ENCODE data around the gene PADI3. TPM values are rescaled to one million over a fixed set of nuclear protein-coding genes. Genes with fewer than 3 reads are reported as not detected.

The PADI3 gene
- total and polyA plus RNA-seq, 9 donors = 0.05 TPM; not detected in 8

GRCh38 chr1:17213782-17214148 is 35.1 kb upstream of the PADI3 start:
- WGBS (ENCODE audit: insufficient coverage) = 84% methylated on average over 4 of the region's 9 CpGs
- peaks cover 15% of the 10 kb centered on the region for H3K27me3 ChIP-seq (ENCODE audit: control insufficient read depth, insufficient read depth, low read length)
- no peak for DNase-seq

GRCh38 chr1:17214876-17215544 is 33.9 kb upstream of the PADI3 start:
- Histone ChIP-seq H3K36me3 (ENCODE audit: control insufficient read depth, insufficient read depth, low read length) (no peaks in the 10 kb centered on the region), H3K4me1 (ENCODE audit: control insufficient read depth, insufficient read depth, low read length) (peaks cover 21% of the 10 kb centered on the region), H3K27ac (ENCODE audit: low read length) (no peak overlapping the region), H3K4me3 (ENCODE audit: low read length) (no peak overlapping the region), H3K9me3 (replicated peaks; ENCODE audit: control insufficient read depth, low read depth, low read length) (no peaks in the 10 kb centered on the region), H3K27me3 (ENCODE audit: control insufficient read depth, insufficient read depth, low read length) (peaks cover 18% of the 10 kb centered on the region)
- no peak for DNase-seq
- WGBS (ENCODE audit: insufficient coverage) = 86% methylated on average over 1 of the region's 5 CpGs

More at GRCh38 chr1:17213782-17214148, 35.1 kb upstream of the PADI3 start:
- H3K9me3 ChIP-seq (replicated peaks; ENCODE audit: control insufficient read depth, low read depth, low read length) = no peaks in the 10 kb centered on the region
- H3K4me3 ChIP-seq (ENCODE audit: low read length) = no peak overlapping the region
- peak overlapping the region; percentile 20 for H3K27ac ChIP-seq (ENCODE audit: low read length)
- H3K4me1 ChIP-seq (ENCODE audit: control insufficient read depth, insufficient read depth, low read length) = peaks cover 21% of the 10 kb centered on the region
- no peaks in the 10 kb centered on the region for H3K36me3 ChIP-seq (ENCODE audit: control insufficient read depth, insufficient read depth, low read length)

GRCh38 chr1:17215545-17215890 is 33.4 kb upstream of the PADI3 start:
- Histone ChIP-seq H3K36me3 (ENCODE audit: control insufficient read depth, insufficient read depth, low read length) (no peaks in the 10 kb centered on the region), H3K27ac (ENCODE audit: low read length) (no peak overlapping the region), H3K4me1 (ENCODE audit: control insufficient read depth, insufficient read depth, low read length) (peaks cover 21% of the 10 kb centered on the region), H3K4me3 (ENCODE audit: low read length) (no peak overlapping the region), H3K27me3 (ENCODE audit: control insufficient read depth, insufficient read depth, low read length) (peaks cover 18% of the 10 kb centered on the region), H3K9me3 (replicated peaks; ENCODE audit: control insufficient read depth, low read depth, low read length) (no peaks in the 10 kb centered on the region)
- WGBS (ENCODE audit: insufficient coverage) = 85% methylated on average over 6 of the region's 6 CpGs
- DNase-seq = no peak

GRCh38 chr1:17216078-17216477 is 32.8 kb upstream of the PADI3 start:
- Histone ChIP-seq H3K4me1 (ENCODE audit: control insufficient read depth, insufficient read depth, low read length) (peaks cover 21% of the 10 kb centered on the region), H3K9me3 (replicated peaks; ENCODE audit: control insufficient read depth, low read depth, low read length) (no peaks in the 10 kb centered on the region), H3K36me3 (ENCODE audit: control insufficient read depth, insufficient read depth, low read length) (no peaks in the 10 kb centered on the region), H3K27me3 (ENCODE audit: control insufficient read depth, insufficient read depth, low read length) (peaks cover 22% of the 10 kb centered on the region), H3K27ac (ENCODE audit: low read length) (no peak overlapping the region), H3K4me3 (ENCODE audit: low read length) (no peak overlapping the region)
- no peak for DNase-seq
- 28% methylated on average over 5 of the region's 5 CpGs for WGBS (ENCODE audit: insufficient coverage)

GRCh38 chr1:17217607-17218006 is 31.3 kb upstream of the PADI3 start:
- Histone ChIP-seq H3K9me3 (replicated peaks; ENCODE audit: control insufficient read depth, low read depth, low read length) (no peaks in the 10 kb centered on the region), H3K27me3 (ENCODE audit: control insufficient read depth, insufficient read depth, low read length) (peaks cover 28% of the 10 kb centered on the region), H3K4me3 (ENCODE audit: low read length) (no peak overlapping the region), H3K4me1 (ENCODE audit: control insufficient read depth, insufficient read depth, low read length) (peaks cover 14% of the 10 kb centered on the region), H3K27ac (ENCODE audit: low read length) (no peak overlapping the region), H3K36me3 (ENCODE audit: control insufficient read depth, insufficient read depth, low read length) (no peaks in the 10 kb centered on the region)
- DNase-seq = no peak
- 63% methylated on average over 2 of the region's 3 CpGs for WGBS (ENCODE audit: insufficient coverage)

GRCh38 chr1:17218939-17219338 is 30.0 kb upstream of the PADI3 start:
- WGBS (ENCODE audit: insufficient coverage) = 44% methylated on average over 6 of the region's 7 CpGs
- Histone ChIP-seq H3K27ac (ENCODE audit: low read length) (no peak overlapping the region), H3K4me3 (ENCODE audit: low read length) (no peak overlapping the region), H3K9me3 (replicated peaks; ENCODE audit: control insufficient read depth, low read depth, low read length) (no peaks in the 10 kb centered on the region), H3K4me1 (ENCODE audit: control insufficient read depth, insufficient read depth, low read length) (peaks cover 1% of the 10 kb centered on the region), H3K36me3 (ENCODE audit: control insufficient read depth, insufficient read depth, low read length) (no peaks in the 10 kb centered on the region), H3K27me3 (ENCODE audit: control insufficient read depth, insufficient read depth, low read length) (peaks cover 27% of the 10 kb centered on the region)
- no peak for DNase-seq

- H3K27ac ChIP-seq (ENCODE audit: low read length) = no peak overlapping the region
- H3K36me3 ChIP-seq (ENCODE audit: control insufficient read depth, insufficient read depth, low read length) = no peaks in the 10 kb centered on the region
- no peaks in the 10 kb centered on the region for H3K9me3 ChIP-seq (replicated peaks; ENCODE audit: control insufficient read depth, low read depth, low read length)
- H3K4me1 ChIP-seq (ENCODE audit: control insufficient read depth, insufficient read depth, low read length) = no peaks in the 10 kb centered on the region
- no peak overlapping the region for H3K4me3 ChIP-seq (ENCODE audit: low read length)
- peaks cover 28% of the 10 kb centered on the region for H3K27me3 ChIP-seq (ENCODE audit: control insufficient read depth, insufficient read depth, low read length)
- no peak for DNase-seq
- 100% methylated on average over 1 of the region's 3 CpGs for WGBS (ENCODE audit: insufficient coverage)
Measured at GRCh38 chr1:17220287-17220686, 28.6 kb upstream of the PADI3 start.

- Histone ChIP-seq H3K4me1 (ENCODE audit: control insufficient read depth, insufficient read depth, low read length) (no peaks in the 10 kb centered on the region), H3K27me3 (ENCODE audit: control insufficient read depth, insufficient read depth, low read length) (peaks cover 23% of the 10 kb centered on the region), H3K36me3 (ENCODE audit: control insufficient read depth, insufficient read depth, low read length) (no peaks in the 10 kb centered on the region), H3K4me3 (ENCODE audit: low read length) (no peak overlapping the region), H3K9me3 (replicated peaks; ENCODE audit: control insufficient read depth, low read depth, low read length) (no peaks in the 10 kb centered on the region), H3K27ac (ENCODE audit: low read length) (no peak overlapping the region)
- 90% methylated on average over 10 of the region's 14 CpGs for WGBS (ENCODE audit: insufficient coverage)
- no peak for DNase-seq
Measured at GRCh38 chr1:17222557-17222956, 26.3 kb upstream of the PADI3 start.

- Histone ChIP-seq H3K4me3 (ENCODE audit: low read length) (no peak overlapping the region), H3K36me3 (ENCODE audit: control insufficient read depth, insufficient read depth, low read length) (no peaks in the 10 kb centered on the region), H3K27ac (ENCODE audit: low read length) (no peak overlapping the region), H3K4me1 (ENCODE audit: control insufficient read depth, insufficient read depth, low read length) (peaks cover 3% of the 10 kb centered on the region), H3K27me3 (ENCODE audit: control insufficient read depth, insufficient read depth, low read length) (peaks cover 18% of the 10 kb centered on the region), H3K9me3 (replicated peaks; ENCODE audit: control insufficient read depth, low read depth, low read length) (no peaks in the 10 kb centered on the region)
- no peak for DNase-seq
- 85% methylated on average over 4 of the region's 4 CpGs for WGBS (ENCODE audit: insufficient coverage)
Measured at GRCh38 chr1:17224434-17224833, 24.5 kb upstream of the PADI3 start.

- no peak overlapping the region for H3K4me3 ChIP-seq (ENCODE audit: low read length)
- H3K27ac ChIP-seq (ENCODE audit: low read length) = no peak overlapping the region
- no peaks in the 10 kb centered on the region for H3K9me3 ChIP-seq (replicated peaks; ENCODE audit: control insufficient read depth, low read depth, low read length)
- H3K36me3 ChIP-seq (ENCODE audit: control insufficient read depth, insufficient read depth, low read length) = no peaks in the 10 kb centered on the region
- peaks cover 18% of the 10 kb centered on the region for H3K27me3 ChIP-seq (ENCODE audit: control insufficient read depth, insufficient read depth, low read length)
- 76% methylated on average over 3 of the region's 6 CpGs for WGBS (ENCODE audit: insufficient coverage)
- DNase-seq = no peak
- peaks cover 3% of the 10 kb centered on the region for H3K4me1 ChIP-seq (ENCODE audit: control insufficient read depth, insufficient read depth, low read length)
Measured at GRCh38 chr1:17225140-17225539, 23.8 kb upstream of the PADI3 start.

Measured in muscle of leg (tissue), 11 donors.